ENCODE measurements around the gene WBP1L. TPM values are rescaled to one million over a fixed set of nuclear protein-coding genes. Genes with fewer than 3 reads are reported as not detected.

WBP1L gene
- total and polyA plus RNA-seq, 2 of the 13 experiments (the other 11 are each of a cell fraction or from before 2014, with no cell fraction given): 8.3 to 12.3 TPM

- no peak for TF ChIP-seq MLXIP (CRISPR knock-in tag; IDR thresholded peaks at IDR 0.05; ENCODE audit: borderline replicate concordance)
- TF ChIP-seq ZNF230 (CRISPR knock-in tag; IDR thresholded peaks at IDR 0.05): no peak; the same call in 1 of the 2 replicates
- TF ChIP-seq DRAP1 (CRISPR knock-in tag; IDR thresholded peaks at IDR 0.05): no peak
- TF ChIP-seq ZNF20 (CRISPR knock-in tag; IDR thresholded peaks at IDR 0.05): no peak; the same call in 1 of the 2 replicates
- no peak for TF ChIP-seq KLF13 (CRISPR knock-in tag; IDR thresholded peaks at IDR 0.05)
- peak; percentile 94 for TF ChIP-seq YEATS4 (CRISPR knock-in tag; IDR thresholded peaks at IDR 0.05; ENCODE audit: borderline replicate concordance)
- TF ChIP-seq ARNT (IDR thresholded peaks at IDR 0.05): no peak
- TF ChIP-seq REPIN1 (CRISPR knock-in tag; IDR thresholded peaks at IDR 0.05; ENCODE audit: borderline replicate concordance, low read depth): no peak
- no peak for TF ChIP-seq NR1H2 (CRISPR knock-in tag; IDR thresholded peaks at IDR 0.05; ENCODE audit: borderline replicate concordance, low read depth)
- TF ChIP-seq MYPOP (CRISPR knock-in tag; IDR thresholded peaks at IDR 0.05): 0 out of 2 replicates have a peak, but pooled peaks have one; percentile 42
- TF ChIP-seq ZNF383 (CRISPR knock-in tag; IDR thresholded peaks at IDR 0.05; ENCODE audit: borderline replicate concordance): no peak; the same call in 1 of the 2 replicates
- no peak for TF ChIP-seq CEBPZ (IDR thresholded peaks at IDR 0.05; ENCODE audit: low read length)
- TF ChIP-seq FOXK2 (IDR thresholded peaks at IDR 0.05): no peak
- TF ChIP-seq HNRNPL (IDR thresholded peaks at IDR 0.05; ENCODE audit: low read depth, low read length): peak; percentile 61; the same call in 1 of the 2 replicates
- TF ChIP-seq TFDP1 (CRISPR knock-in tag; IDR thresholded peaks at IDR 0.05; ENCODE audit: borderline replicate concordance): 0 out of 2 replicates have a peak, but pooled peaks have one; percentile 29
- TF ChIP-seq SMC3 (IDR thresholded peaks at IDR 0.05; ENCODE audit: low read length): no peak
- no peak for TF ChIP-seq ZNF703 (CRISPR knock-in tag; IDR thresholded peaks at IDR 0.05; ENCODE audit: borderline replicate concordance)
These were observed 28.9 kb upstream of the WBP1L start, which contains the start of gene SFXN2 (continued) for GRCh38 chr10:102714621-102715455.
